ENCODE measurements around the gene SPATA20.
A peak's percentile ranks its signal among the peaks of the same experiment; 100 is the strongest.

SPATA20 gene

DNA sequence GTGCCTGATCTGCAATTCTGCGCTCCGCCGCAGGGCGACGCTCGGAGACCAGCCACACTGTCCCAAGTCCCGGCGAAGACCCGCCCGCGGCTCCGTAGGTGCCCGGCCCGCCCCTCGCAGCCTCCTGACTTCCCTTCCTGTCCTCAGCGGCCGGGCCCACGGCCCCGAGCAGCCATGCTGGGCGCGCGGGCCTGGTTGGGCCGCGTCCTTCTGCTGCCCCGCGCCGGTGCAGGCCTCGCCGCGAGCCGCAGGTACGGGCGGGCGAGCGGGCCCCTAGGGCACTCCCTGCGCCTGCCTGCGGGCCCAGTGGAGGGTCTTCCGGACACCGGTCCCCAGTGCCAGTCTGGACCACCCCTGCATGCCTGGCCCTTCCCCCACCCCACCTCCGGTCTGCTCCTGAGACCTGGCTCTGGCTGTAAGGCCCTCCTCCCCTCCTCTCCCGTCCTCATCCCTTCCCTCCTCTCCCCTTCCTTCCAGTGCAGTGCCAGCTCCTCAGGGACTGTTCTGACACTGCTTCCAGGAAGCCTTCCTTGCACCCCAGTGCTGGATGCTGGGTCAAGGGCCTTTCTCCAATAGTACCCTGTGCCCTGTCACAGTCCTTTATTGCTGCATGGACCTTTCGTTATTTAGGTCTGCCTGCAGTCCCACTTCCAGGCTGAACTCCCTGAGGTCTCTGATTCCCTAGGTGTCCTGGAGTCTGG, at the start of gene SPATA20:
SPATA20 (plus strand) TSS at position 140 of the 701 bp plus-strand sequence; CDS start at position 175, 35 bp downstream.
- H3K4me3 ChIP-seq: peak within 1 kb of the TSS; percentile 43 to 74 (median 55)
- peak within 1 kb of the TSS in 20 of 21 experiments; percentile 58 to 93 (median 84) for H3K27ac ChIP-seq

DNA sequence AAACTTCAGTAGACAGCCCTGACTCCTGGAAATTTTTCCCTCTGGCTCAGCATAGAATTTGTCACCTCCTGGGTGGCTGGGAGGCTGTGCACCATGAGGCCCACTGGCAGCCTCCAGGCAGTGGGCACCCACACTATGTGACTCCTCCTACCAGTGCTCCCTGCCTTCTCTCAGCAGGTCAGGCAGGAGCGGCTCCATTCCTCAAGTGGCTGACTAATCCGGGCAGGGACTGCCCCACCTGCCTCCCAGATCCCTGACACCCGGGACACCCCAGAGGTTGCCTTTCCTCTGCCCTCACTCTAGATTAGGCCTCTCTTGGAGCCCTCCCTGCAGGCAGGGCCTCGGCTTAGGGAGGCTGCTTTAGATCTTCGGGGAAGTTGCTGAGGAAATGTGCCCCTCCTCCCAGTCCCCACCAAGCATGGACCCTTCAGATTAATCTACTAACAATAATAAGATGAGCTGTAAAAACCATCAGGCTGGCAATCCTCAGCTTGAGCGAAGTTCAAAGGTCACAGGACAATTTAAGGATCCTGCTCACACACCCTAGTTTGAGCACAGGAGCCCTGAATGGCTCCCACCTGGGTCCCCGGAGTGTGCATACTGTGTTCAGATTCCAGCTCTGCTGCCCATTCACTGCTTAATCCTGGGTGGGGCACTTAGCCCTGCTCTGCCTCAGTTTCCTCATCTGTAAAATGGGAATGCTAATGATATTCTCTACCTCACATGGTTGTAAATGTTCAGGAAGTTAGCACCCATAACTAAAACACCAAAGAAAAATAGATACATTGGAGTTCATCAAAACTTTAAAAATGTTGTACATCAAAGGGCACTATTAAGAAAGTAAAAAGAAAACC, 48.7 kb upstream of the SPATA20 start:
- Histone ChIP-seq H3K27ac (peak overlapping the region in 3 of 21 experiments; percentile 16 to 49 (median 31)), H3K4me3 (no peak overlapping the region)

DNA sequence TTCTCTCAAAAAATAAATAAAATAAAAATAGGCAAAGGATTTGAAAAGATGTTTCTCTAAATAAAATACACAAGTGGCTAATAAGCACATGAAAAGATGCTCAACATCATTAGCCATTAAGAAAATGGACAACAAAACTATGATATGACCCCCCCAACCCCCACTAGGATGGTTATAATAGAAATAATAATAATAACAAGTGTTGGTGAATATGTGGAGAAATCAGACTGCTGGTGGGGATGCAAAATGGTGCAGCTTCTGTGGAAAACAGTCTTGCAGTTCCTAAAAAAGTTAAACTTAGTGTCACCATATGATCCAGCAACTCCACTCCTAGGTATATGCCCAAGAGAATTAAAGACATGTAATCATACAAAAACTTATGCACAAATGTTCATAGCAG, 47.7 kb upstream of the SPATA20 start:
- no peak overlapping the region for H3K27ac ChIP-seq
- no peak overlapping the region for H3K4me3 ChIP-seq

DNA sequence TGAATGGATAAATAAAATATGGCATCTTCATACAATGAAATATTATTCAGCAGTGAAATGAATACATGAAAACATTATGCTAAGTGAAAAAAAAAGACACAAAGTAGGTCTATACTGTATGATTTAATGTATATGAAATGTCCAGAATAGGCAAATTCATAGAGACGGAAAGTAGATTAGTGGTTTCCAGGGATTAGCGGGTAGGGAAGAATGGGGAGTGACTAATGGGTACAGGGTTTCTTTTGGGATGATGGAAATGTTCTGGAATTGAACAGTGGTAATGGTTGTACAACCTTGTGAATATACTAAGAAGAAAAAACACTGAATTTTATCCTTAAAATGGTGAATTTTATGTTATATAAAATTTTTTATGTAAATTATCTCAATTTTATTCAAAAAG, 47.3 kb upstream of the SPATA20 start:
- no peak overlapping the region for H3K4me3 ChIP-seq
- H3K27ac ChIP-seq: no peak overlapping the region

DNA sequence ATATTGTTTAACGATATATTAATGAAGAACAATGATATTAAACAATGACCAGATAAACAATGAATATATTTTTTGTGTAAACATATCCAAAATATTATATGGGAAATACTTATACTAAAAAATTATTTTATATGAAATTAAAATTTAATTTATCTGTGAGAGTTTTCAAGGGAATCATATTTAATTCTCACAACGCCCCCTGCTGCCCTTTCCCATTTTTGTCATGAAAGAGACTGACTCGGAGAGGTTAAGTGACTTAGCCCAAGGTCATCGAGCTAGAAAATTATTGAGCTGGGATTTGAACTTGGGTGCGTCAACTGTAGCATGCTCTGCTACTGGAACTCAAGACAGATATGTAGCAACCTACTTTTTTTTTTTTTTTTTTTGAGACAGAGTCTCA, 45.9 kb upstream of the SPATA20 start:
- no peak overlapping the region for H3K4me3 ChIP-seq
- no peak overlapping the region for H3K27ac ChIP-seq

DNA sequence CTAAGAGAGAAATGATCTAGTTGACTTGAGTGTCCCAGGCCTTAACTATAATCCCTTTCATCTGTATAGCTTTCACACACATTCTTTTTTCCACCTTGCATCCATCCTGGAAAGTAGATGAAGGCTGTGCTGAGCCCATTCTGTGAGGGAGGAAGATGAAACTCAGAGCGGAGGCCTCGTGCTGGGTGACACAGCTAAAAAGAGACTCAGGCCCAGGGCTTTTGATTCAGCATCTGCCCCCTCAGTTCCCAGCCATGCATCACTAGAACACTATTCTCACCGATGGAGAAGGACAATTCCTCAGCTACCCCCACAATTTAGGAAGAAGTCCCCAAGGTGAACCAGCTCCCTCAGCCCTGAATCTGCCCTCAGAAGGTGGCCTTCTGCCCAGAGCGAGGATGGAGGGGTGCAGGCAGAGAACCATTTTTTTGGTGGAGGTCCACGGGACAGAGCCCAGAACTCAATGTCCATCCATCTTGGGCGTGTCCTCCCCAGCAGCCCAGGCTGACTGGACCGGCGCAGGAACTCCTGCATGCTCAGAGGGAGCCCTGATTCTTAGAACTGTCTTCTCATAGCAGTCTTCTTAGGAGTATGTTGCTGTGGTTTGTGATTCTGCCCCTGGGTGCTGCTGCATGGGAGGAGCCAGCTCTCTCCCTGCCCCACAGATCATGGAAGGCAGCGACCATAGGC, 44.5 kb upstream of the SPATA20 start:
- no peak overlapping the region for H3K27ac ChIP-seq
- H3K4me3 ChIP-seq: no peak overlapping the region

DNA sequence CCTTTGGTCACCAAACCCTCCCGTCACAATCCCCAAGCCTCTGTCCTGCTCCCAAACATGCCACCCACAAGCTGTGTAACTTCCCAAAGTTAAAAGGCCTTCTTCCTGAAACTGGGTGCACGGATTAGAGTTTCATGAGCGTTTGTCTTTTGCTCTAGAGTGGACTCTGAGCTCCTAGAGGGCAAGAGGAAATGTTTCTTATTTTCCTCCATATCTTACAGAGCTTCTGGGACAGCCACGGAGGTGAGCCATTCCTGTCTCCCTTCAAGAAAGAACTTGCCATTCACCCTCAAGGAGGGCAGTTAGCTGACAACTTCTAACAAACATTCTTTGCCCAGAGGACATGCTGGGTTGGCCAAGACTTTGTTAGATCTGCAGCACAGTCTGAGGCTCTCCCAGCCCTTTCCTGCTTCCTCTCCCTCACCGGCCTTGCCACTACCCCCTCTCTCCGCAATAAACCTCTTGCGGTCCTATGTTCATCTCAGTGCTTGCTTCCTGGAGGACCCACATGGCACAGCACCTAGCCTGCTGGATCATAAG, 41.3 kb upstream of the SPATA20 start:
- H3K27ac ChIP-seq: no peak overlapping the region
- H3K4me3 ChIP-seq: no peak overlapping the region

DNA sequence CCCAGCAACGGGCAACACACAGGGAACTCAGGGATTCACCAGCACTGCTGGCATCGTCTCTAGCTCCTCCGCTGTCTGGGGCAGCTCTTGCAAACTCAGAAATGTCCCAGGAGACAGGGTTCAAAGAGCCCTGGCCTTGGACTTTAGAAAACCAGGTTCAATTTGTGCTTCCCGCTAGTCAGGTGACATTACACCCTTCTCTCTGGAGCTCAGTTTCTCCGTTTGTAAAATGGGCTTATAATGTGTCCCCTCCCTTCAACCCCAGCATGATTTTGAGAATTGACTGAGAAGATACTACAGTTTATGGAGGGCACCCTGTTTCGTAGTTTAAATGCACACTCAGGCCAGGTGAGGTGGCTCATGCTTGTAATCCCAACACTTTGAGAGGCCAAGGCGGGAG, 40.7 kb upstream of the SPATA20 start:
- no peak overlapping the region for H3K27ac ChIP-seq

DNA sequence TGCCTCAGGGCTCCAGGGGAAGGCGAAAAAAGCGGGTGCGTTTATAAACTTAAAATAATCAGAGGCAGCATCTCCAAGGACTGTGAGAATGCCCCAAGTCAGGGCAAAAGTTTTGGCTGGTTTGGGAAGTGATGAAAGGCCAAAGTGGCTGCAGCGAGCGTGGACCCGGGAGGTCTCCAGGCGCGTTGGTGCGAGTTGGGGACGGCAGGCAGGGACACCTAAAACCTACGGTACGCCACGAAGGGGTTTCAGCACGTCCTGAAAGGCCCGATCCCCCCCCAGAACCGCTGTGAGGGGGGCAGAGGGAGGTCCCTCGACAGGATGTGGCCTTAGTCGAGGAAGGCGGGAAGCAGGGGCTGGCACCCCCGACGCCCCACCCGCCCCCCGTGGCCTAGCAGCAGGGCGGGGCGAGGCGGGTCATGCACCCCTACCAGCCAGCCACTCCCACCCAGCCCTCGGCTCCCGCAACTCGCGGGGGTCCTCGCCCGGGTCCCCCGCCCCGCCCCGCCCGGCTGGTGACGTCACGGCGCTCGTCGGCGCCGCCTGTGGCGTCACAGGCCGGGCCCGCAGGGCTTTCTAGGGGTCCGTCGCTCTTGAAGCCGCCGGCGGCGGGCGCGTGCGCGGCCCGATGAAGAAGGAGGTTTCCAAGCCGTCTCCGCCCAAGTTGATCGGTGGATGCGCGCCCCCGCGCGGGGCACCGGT, 39.0 kb upstream of the SPATA20 start, which contains the start of gene MYCBPAP:
MYCBPAP (plus strand) TSS at position 569 of the 702 bp plus-strand sequence. CDS start 236 bp downstream, outside the sequence.
- H3K4me3 ChIP-seq: peak within 1 kb of the TSS; percentile 42 to 66 (median 52)
- H3K27ac ChIP-seq: peak within 1 kb of the TSS in 20 of 21 experiments; percentile 66 to 94 (median 72)

More for the DNA sequence above, 40.7 kb upstream of the SPATA20 start:
- no peak overlapping the region for H3K4me3 ChIP-seq

DNA sequence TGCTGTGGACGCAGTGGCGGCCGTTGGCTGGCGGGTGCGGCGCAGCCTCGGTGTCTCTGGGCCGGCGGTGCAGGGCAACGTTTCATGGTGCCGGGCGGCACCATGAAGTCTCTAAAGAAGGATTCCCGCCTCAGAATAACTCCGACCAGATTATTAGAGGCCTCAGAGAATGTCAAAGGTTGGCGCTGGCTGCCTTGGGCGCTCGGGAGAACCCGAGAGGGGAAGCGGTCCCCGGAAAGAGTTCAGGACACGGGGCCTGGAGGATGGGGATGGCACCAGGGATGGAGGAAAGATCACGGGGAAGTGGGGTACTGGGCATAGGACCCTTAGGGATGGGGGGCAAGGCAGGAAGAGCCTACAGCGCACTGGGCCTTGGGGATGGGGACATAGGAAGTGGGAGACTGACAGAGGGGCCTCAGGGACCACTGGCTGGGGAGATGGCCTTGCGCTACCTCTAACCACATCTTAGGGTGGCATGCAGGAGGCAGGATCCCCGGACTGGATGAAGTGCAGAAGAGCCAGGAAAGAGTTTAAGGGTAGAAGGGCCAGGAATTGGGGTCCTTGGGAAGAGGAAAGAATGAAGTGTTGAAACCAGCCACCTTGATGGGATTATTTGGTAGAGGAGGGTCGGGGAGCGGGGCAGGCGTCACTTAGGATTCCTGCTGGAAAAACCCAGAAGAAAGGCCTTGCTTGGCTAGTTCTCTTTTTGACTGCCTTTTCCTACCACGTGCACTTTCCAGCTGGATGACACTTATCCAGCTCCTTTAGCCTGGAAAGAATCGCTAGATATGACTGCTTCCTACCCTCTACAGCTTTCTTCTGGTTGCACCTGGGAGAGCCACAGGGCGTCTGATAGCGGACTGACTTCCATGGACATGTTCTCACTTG, 38.2 kb upstream of the SPATA20 start:
- H3K27ac ChIP-seq: peak overlapping the region in 20 of 21 experiments; percentile 66 to 94 (median 72)

DNA sequence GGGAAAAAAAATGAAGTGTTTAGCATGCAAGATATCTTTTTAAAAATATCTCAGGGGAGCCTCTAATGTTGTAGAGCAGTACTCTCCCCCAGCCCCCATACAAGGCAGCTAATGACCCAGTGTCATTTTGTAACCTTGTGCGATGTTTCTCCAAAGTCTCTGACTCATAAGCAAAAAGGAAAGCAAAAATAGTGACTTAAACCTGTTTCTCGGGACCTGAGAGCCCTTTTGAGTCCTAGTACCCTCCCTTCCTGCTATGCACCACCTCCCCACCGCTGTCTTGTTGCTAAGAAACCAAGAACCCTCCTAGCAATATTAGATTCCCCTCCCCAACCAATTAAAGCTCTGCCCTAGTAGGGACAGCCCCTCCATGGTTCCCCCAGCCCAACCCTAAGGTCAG, 35.9 kb upstream of the SPATA20 start:
- peak overlapping the region in 3 of 21 experiments; percentile 13 to 52 (median 14) for H3K27ac ChIP-seq
- no peak overlapping the region for H3K4me3 ChIP-seq

More for the DNA sequence above, 38.2 kb upstream of the SPATA20 start:
- peak overlapping the region; percentile 42 to 66 (median 52) for H3K4me3 ChIP-seq

DNA sequence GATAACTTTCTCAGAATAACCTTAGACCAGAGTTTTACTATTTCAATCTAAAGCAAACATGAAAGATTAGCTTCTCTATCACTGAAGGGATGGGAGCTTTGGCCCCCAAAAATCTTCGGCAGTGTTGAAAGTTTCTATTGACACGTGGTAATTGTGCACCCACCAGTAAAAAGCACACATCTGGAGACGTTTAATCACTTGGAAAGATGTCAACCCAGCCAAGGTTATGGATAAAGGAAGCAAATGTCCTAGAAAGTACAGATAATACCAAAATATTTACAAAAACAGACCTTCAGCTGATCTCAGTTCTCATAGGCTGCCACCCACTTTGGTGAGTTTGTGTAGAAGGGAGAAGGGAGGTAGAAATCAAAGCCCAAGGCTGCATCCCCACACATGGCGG, 33.5 kb upstream of the SPATA20 start:
- H3K27ac ChIP-seq: no peak overlapping the region

DNA sequence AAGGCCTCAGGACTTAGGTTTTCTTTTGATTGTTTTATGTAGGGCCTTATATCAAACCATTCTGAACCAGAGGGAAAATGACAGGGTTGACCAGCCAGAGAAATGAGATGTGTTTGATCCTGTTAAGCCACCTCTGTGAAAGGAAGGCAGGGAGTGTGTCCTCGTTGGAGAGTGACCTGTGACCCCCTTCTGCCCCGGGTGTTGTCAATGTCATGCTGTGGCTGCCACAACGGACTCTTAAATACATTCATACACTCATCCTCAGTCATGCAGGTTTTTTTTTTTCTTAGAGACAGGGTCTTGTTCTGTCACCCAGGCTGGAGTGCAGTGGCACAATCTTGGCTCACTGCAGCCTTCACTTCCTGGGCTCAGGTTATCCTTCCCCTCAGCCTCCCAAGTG, 32.6 kb upstream of the SPATA20 start:
- no peak overlapping the region for H3K27ac ChIP-seq
- no peak overlapping the region for H3K4me3 ChIP-seq

More for the DNA sequence above, 33.5 kb upstream of the SPATA20 start:
- no peak overlapping the region for H3K4me3 ChIP-seq

DNA sequence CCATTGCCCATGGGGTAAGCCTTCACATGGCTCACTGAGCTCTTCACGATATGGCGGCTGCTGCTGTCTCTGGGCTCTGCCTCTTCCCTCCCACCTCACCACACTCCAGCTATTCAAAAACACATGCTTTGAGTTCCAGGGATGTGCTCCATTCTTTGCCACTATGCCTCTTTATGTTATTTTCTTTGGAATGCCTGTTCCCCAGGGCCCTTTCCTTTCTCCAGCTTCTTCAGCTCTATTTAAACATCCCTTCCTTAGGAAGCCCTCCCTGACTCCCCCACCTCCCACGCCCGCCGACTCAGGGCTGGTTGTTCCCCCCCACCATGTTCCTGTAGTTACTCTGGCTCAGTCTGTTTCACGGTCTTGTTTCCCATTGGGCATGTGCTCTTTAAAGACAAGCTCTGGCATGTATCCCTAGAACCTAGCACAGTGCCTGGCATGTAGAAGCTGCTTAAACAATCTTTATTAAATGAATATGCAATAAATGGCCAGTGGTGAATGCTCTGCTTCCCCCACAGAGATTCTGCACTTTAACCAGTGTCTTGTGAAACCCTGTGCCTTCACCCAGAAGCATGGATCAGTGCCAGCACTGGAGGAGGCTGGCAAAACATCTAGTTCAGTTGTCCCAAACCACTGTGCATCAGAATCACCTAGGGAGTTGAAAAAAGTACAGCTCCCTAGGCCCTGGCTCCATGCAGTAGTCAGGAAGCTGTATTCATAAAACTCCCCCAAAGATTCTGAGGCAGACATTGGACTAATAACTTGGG, 31.9 kb upstream of the SPATA20 start:
- H3K4me3 ChIP-seq: no peak overlapping the region
- H3K27ac ChIP-seq: no peak overlapping the region

DNA sequence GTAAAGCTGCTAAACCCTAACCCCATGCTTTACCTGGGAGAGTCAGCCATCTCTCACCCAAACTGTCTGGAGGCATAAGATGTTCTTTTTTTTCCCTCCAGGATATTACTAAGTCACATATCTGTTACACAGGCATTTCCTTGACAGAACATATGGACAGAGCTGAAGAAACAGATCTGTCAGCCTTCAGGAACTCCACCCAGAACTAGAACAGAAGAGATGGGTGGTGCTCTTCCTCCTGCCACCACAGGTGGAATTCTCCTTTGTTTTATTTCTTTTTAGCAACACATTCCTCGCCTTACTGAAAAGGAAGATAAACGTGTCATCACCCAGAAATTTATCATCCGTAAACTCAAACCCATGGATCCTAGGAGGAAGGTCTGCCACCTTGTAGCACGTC, 30.0 kb upstream of the SPATA20 start:
- H3K4me3 ChIP-seq: no peak overlapping the region
- H3K27ac ChIP-seq: no peak overlapping the region

DNA sequence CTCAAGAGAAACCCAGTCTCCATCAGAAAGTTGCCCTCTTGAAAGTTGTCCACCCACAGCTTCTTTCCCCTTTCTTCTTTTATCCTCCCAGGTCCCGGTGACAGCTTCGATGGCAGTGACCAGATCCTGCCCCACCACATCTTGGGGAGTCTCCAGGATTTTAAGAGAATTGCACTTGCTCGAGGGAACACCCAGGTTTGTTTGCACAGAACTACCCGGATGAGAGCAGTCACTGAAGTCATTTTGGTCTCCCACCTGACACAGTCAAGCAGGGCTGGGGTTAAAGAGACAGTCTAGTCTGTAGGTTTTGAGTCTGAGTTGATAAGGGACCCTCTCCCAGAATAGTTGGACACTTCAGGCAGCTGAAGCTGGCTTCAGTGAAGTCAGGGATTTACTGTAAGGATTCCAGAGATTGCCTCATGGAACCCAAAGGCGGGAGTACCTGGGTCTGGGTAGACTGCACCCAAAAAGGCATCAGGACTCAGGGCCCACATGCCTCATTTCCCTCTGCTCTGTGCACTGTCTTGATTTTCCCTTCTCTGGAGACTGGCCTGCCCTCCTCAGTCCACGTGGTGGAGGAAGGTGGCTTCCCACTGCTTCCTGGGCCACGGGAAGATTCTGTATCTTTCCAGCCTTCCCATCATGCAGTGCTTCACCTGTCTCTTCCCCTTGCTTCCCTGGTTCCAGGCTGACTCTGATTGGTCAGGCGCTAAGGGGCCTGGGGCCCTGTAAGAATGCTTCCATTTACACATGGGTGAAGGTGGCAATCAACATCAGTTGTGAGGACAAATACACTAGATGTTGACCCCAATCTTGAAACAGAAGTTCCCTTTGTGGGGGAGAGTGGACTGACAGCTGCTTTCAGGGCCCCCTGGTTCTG, 29.2 kb upstream of the SPATA20 start:
- Histone ChIP-seq H3K4me3 (no peak overlapping the region), H3K27ac (no peak overlapping the region)

Measured in skin epidermis (tissue), 12 donors.